HepG2 (cell line): ENCODE results near the gene KLRD1. TPM values are rescaled to one million over a fixed set of nuclear protein-coding genes. Genes with fewer than 3 reads are reported as not detected.

Experiments
- ASH2L ChIP-seq: fragments of 300-600, 200-600 bp; sonication (generic); IDR thresholded peaks from 2 replicates; pipeline ENCODE4 v1.7.0; 2017; ENCODE audit warnings: low read depth, mild to moderate bottlenecking, moderate library complexity, mixed read lengths, low read length; ENCODE audit not compliant: insufficient read length
- GABPA ChIP-seq, 2 experiments: IDR thresholded peaks; 2 replicates each; pipeline ENCODE4 v1.6.1; 2011 to 2016; ENCODE audit warnings: low read depth in 2 of 2, low read length in 1 of 2, missing biosample characterization in 1 of 2, missing genetic modification characterization in 1 of 2
- GPBP1L1 ChIP-seq: sonication (generic); formaldehyde crosslinking; IDR thresholded peaks from 2 replicates; pipeline ENCODE4 v1.5.0; 2020; ENCODE audit warnings: mild to moderate bottlenecking, missing genetic modification reagents
- HMGXB4 ChIP-seq, 2 experiments: sonication (generic) in 1 of 2; formaldehyde crosslinking in 1 of 2; IDR thresholded peaks; 2 replicates each; pipeline versions ENCODE4 v1.4.0 to v1.6.1; 2018 to 2020; ENCODE audit warnings: missing genetic modification reagents in 2 of 2, borderline replicate concordance in 1 of 2, low read depth in 1 of 2, mild to moderate bottlenecking in 1 of 2, missing biosample characterization in 1 of 2
- IRF2 ChIP-seq: IDR thresholded peaks from 2 replicates; pipeline ENCODE4 v1.6.1; 2018; ENCODE audit warnings: missing genetic modification reagents, missing compliant biosample characterization
- KAT8 ChIP-seq: IDR thresholded peaks from 2 replicates; pipeline ENCODE4 v1.6.1; 2016; ENCODE audit warnings: missing genetic modification reagents, missing compliant biosample characterization
- KIAA2018 ChIP-seq: sonication (generic); formaldehyde crosslinking; IDR thresholded peaks from 2 replicates; pipeline ENCODE4 v1.5.0; 2020; ENCODE audit warnings: mild to moderate bottlenecking, missing genetic modification reagents, borderline replicate concordance
- KMT2A ChIP-seq: sonication (generic); formaldehyde crosslinking; IDR thresholded peaks from 2 replicates; pipeline ENCODE4 v1.4.0; 2020; ENCODE audit warnings: missing genetic modification reagents
- ZFY ChIP-seq: sonication (generic); formaldehyde crosslinking; IDR thresholded peaks from 2 replicates; pipeline ENCODE4 v1.4.0; 2020; ENCODE audit warnings: missing genetic modification reagents
- ZNF256 ChIP-seq: sonication (generic); formaldehyde crosslinking; conservative IDR thresholded peaks from 2 replicates; pipeline ENCODE4 v1.4.0; 2020; ENCODE audit warnings: missing genetic modification reagents
- ZNF883 ChIP-seq: sonication (generic); formaldehyde crosslinking; IDR thresholded peaks from 2 replicates; pipeline ENCODE4 v1.5.1; 2020; ENCODE audit warnings: mild to moderate bottlenecking, missing genetic modification reagents; ENCODE audit errors: not compliant biosample characterization
- ZSCAN5A ChIP-seq: sonication (generic); formaldehyde crosslinking; IDR thresholded peaks from 2 replicates; pipeline ENCODE4 v1.8.0; 2022; ENCODE audit warnings: mild to moderate bottlenecking, missing genetic modification reagents, borderline replicate concordance
- polyA plus RNA-seq, 8 experiments: library from polyadenylated mRNA; depleted of rRNA in 3 of 8; stranded (reverse) in 7 of 8; unstranded in 1 of 8; fragments of >200 nt; fragmentation: Illumina TruSeq in 4 of 8; extraction: Trizol in 4 of 8; gene quantifications; 2 replicates each; pipeline versions ENCODE4 v1.2.1 to v1.2.3, GENCODE V29; 2011 to 2016; ENCODE audit warnings: low read depth in 4 of 8, missing spikeins in 1 of 8, mixed read lengths in 1 of 8; ENCODE audit not compliant: insufficient read depth in 1 of 8
- total RNA-seq, 5 experiments: library from RNA; depleted of rRNA; stranded (reverse); fragments of >200 nt; fragmentation: Illumina TruSeq; extraction: Trizol; gene quantifications; 2 replicates each; pipeline ENCODE4 v1.2.3, GENCODE V29; 2016; ENCODE audit warnings: low read depth in 1 of 5

KLRD1 gene
- total and polyA plus RNA-seq, 2 of the 13 experiments (the other 11 are each of a cell fraction or from before 2014, with no cell fraction given): 0.01 TPM; not detected in 1

- TF ChIP-seq KIAA2018 (CRISPR knock-in tag) (no peak), ZFY (peak; percentile 21; the same call in 1 of the 2 replicates), KMT2A (CRISPR knock-in tag) (0 out of 2 replicates have a peak, but pooled peaks have one; percentile 42), IRF2 (CRISPR knock-in tag) (peak; percentile 100), GPBP1L1 (no peak), ASH2L (peak; percentile 75), ZSCAN5A (CRISPR knock-in tag) (0 out of 2 replicates have a peak, but pooled peaks have one; percentile 29), ZNF256 (CRISPR knock-in tag) (no peak), GABPA (IDR thresholded peaks at IDR 0.05; ENCODE audit: low read depth, low read length) (no peak), GABPA (CRISPR knock-in tag; IDR thresholded peaks at IDR 0.05; ENCODE audit: low read depth) (peak; percentile 27; the same call in 1 of the 2 replicates), HMGXB4 (CRISPR knock-in tag; IDR thresholded peaks at IDR 0.05; ENCODE audit: borderline replicate concordance in 1 of 2, low read depth in 1 of 2) (0 out of 4 replicates have a peak, but pooled peaks of 1 of the 2 experiments have one; percentile 4), KAT8 (CRISPR knock-in tag) (0 out of 2 replicates have a peak, but pooled peaks have one; percentile 38), ZNF883 (peak; percentile 8)
Observed at GRCh38 chr12:10364815-10365622, 57.3 kb downstream of the KLRD1 start (continued).
